Measurements from ENCODE around the gene SEMA3A. TPM values are rescaled to one million over a fixed set of nuclear protein-coding genes. Genes with fewer than 3 reads are reported as not detected.
"Not testable (repeated sequence)": the region's sequence is repeated elsewhere in the genome, so short reads cannot be mapped to it uniquely, and the experiment has no call there.

Gene SEMA3A
- total and polyA plus RNA-seq, 9 donors: 0.76 to 23.0 (median 2.2) TPM

- H3K27me3 ChIP-seq: no peaks in the 10 kb centered on the region
- intact Hi-C loops (cut with DNase I): no loop called here
- H3K27ac ChIP-seq: no peak overlapping the region
- no peaks in the 10 kb centered on the region for H3K36me3 ChIP-seq
- no peaks in the 10 kb centered on the region for H3K9me3 ChIP-seq
- H3K4me3 ChIP-seq: no peak overlapping the region
- no peak for DNase-seq
- H3K4me1 ChIP-seq (ENCODE audit: insufficient read depth): no peaks in the 10 kb centered on the region
- 30 to 35% (median 35%) methylated on average over 1 of the region's 1 CpG for WGBS, 3 donors
- no peak for TF ChIP-seq POLR2A (IDR thresholded peaks at IDR 0.05)
- TF ChIP-seq, protein P1, sequence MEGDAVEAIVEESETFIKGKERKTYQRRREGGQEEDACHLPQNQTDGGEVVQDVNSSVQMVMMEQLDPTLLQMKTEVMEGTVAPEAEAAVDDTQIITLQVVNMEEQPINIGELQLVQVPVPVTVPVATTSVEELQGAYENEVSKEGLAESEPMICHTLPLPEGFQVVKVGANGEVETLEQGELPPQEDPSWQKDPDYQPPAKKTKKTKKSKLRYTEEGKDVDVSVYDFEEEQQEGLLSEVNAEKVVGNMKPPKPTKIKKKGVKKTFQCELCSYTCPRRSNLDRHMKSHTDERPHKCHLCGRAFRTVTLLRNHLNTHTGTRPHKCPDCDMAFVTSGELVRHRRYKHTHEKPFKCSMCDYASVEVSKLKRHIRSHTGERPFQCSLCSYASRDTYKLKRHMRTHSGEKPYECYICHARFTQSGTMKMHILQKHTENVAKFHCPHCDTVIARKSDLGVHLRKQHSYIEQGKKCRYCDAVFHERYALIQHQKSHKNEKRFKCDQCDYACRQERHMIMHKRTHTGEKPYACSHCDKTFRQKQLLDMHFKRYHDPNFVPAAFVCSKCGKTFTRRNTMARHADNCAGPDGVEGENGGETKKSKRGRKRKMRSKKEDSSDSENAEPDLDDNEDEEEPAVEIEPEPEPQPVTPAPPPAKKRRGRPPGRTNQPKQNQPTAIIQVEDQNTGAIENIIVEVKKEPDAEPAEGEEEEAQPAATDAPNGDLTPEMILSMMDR (IDR thresholded peaks at IDR 0.05): no peak
- TF ChIP-seq EP300 (IDR thresholded peaks at IDR 0.05): no peak
Measured at GRCh38 chr7:84216472-84216871, 21.9 kb upstream of the SEMA3A start.

DNA sequence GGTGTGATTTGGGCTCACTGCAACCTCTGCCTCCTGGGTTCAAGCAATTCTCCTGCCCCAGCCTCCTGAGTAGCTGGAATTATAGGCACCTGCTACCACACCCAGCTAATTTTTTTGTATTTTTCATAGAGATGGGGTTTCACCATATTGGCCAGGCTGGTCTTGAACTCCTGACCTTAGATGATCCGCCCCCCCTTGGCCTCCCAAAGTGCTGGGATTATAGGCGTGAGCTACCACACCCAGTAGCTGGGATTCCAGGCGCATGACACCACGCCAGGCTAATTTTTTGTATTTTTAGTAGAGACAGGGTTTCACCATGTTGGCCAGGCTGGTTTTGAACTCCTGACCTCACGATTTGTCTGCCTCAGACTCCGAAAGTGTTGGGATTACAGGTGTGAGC is 20.2 kb upstream of the SEMA3A start:
- H3K9me3 ChIP-seq; H3K4me3 ChIP-seq; H3K27me3 ChIP-seq; H3K4me1 ChIP-seq (ENCODE audit: insufficient read depth); H3K27ac ChIP-seq; H3K36me3 ChIP-seq; DNase-seq; intact Hi-C loops (cut with DNase I): not testable (repeated sequence)
- 92 to 93% (median 92%) methylated on average over 6 of the region's 6 CpGs for WGBS, 3 donors

- Histone ChIP-seq H3K27me3 (no peaks in the 10 kb centered on the region), H3K27ac (no peak overlapping the region), H3K9me3 (no peaks in the 10 kb centered on the region), H3K4me3 (no peak overlapping the region), H3K4me1 (ENCODE audit: insufficient read depth) (no peaks in the 10 kb centered on the region), H3K36me3 (no peaks in the 10 kb centered on the region)
- no peak for DNase-seq
- intact Hi-C loops (cut with DNase I): no loop called here
- WGBS, 3 donors: 92 to 96% (median 92%) methylated on average over 3 of the region's 3 CpGs
- TF ChIP-seq, protein P1 (IDR thresholded peaks at IDR 0.05): no peak
- TF ChIP-seq POLR2A (IDR thresholded peaks at IDR 0.05) (no peak), EP300 (IDR thresholded peaks at IDR 0.05) (no peak)
Measured at GRCh38 chr7:84210301-84210700, 15.7 kb upstream of the SEMA3A start.

- Histone ChIP-seq H3K9me3 (no peaks in the 10 kb centered on the region), H3K4me1 (ENCODE audit: insufficient read depth) (no peaks in the 10 kb centered on the region), H3K36me3 (no peaks in the 10 kb centered on the region), H3K27me3 (no peaks in the 10 kb centered on the region), H3K4me3 (no peak overlapping the region), H3K27ac (no peak overlapping the region)
- DNase-seq: no peak
- no peak for TF ChIP-seq EP300 (IDR thresholded peaks at IDR 0.05)
- TF ChIP-seq POLR2A (IDR thresholded peaks at IDR 0.05): no peak
- TF ChIP-seq, protein P1 (IDR thresholded peaks at IDR 0.05): no peak
- intact Hi-C loops (cut with DNase I): no loop called here
- 42 to 60% (median 52%) methylated on average over 1 of the region's 1 CpG for WGBS, 3 donors
Measured at GRCh38 chr7:84209006-84209405, 14.4 kb upstream of the SEMA3A start.

DNA sequence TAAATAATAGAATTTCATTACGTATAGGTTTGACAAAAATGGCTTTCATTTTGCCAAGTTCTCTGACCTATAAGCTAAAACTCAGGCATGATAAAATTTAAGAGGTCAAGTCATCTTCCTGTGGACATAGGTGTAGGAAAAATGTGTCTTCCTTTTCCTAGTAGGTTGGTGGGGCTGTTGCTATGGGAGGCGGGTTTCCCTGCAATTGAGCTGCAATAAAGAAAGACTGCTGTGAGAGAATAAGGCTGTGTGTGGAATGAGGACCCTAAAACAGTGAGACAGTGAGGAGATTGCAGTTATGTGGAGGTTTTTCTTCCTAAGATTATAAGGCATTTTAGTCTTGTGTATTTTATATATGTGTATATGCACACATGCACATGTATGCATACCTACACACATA is 13.0 kb upstream of the SEMA3A start:
- Histone ChIP-seq H3K4me3 (no peak overlapping the region), H3K27me3 (no peaks in the 10 kb centered on the region), H3K27ac (no peak overlapping the region), H3K4me1 (ENCODE audit: insufficient read depth) (no peaks in the 10 kb centered on the region), H3K36me3 (no peaks in the 10 kb centered on the region), H3K9me3 (no peaks in the 10 kb centered on the region)
- intact Hi-C loops (cut with DNase I): no loop called here
- TF ChIP-seq POLR2A (IDR thresholded peaks at IDR 0.05) (no peak), EP300 (IDR thresholded peaks at IDR 0.05) (no peak)
- TF ChIP-seq, protein P1 (IDR thresholded peaks at IDR 0.05): no peak
- no peak for DNase-seq
- WGBS, 3 donors: 89 to 95% (median 93%) methylated on average over 2 of the region's 2 CpGs

Measured in ovary (tissue), 9 donors.